ENCODE data around the gene TBCK.
A peak's percentile ranks its signal among the peaks of the same experiment; 100 is the strongest.

The TBCK gene

GRCh38 chr4:106105697-106106096 lies 210.3 kb downstream of the TBCK start:
- H3K4me3 ChIP-seq (ENCODE audit: low read depth, low read length) = no peak overlapping the region
- no peak for TF ChIP-seq CTCF (IDR thresholded peaks at IDR 0.05; ENCODE audit: low read depth, low read length)
- no peak for DNase-seq (ENCODE audit: low read depth, low spot score)
- in situ Hi-C loops (cut with HindIII; ENCODE audit: low sequenced_read_pairs) = no loop called here

- DNase-seq (ENCODE audit: low read depth, low spot score) = no peak
- no peak overlapping the region for H3K4me3 ChIP-seq (ENCODE audit: low read depth, low read length)
- in situ Hi-C loops (cut with HindIII; ENCODE audit: low sequenced_read_pairs) = no loop called here
- TF ChIP-seq CTCF (IDR thresholded peaks at IDR 0.05; ENCODE audit: low read depth, low read length) = no peak
Observed at GRCh38 chr4:106104276-106104675, 211.7 kb downstream of the TBCK start.

- in situ Hi-C loops (cut with HindIII; ENCODE audit: low sequenced_read_pairs) = no loop called here
- no peak for DNase-seq (ENCODE audit: low read depth, low spot score)
- no peak for TF ChIP-seq CTCF (IDR thresholded peaks at IDR 0.05; ENCODE audit: low read depth, low read length)
- H3K4me3 ChIP-seq (ENCODE audit: low read depth, low read length) = no peak overlapping the region
Observed at GRCh38 chr4:106096454-106096853, 219.6 kb downstream of the TBCK start.

- no peak for TF ChIP-seq CTCF (IDR thresholded peaks at IDR 0.05; ENCODE audit: low read depth, low read length)
- in situ Hi-C loops (cut with HindIII; ENCODE audit: low sequenced_read_pairs) = no loop called here
- no peak overlapping the region for H3K4me3 ChIP-seq (ENCODE audit: low read depth, low read length)
- DNase-seq (ENCODE audit: low read depth, low spot score) = peak; percentile 33
Observed at GRCh38 chr4:106095408-106095807, 220.6 kb downstream of the TBCK start.

- no peak for DNase-seq (ENCODE audit: low read depth, low spot score)
- TF ChIP-seq CTCF (IDR thresholded peaks at IDR 0.05; ENCODE audit: low read depth, low read length) = no peak
- in situ Hi-C loops (cut with HindIII; ENCODE audit: low sequenced_read_pairs) = no loop called here
- no peak overlapping the region for H3K4me3 ChIP-seq (ENCODE audit: low read depth, low read length)
Observed at GRCh38 chr4:106092361-106093040, 223.5 kb downstream of the TBCK start.

- no peak for DNase-seq (ENCODE audit: low read depth, low spot score)
- TF ChIP-seq CTCF (IDR thresholded peaks at IDR 0.05; ENCODE audit: low read depth, low read length) = no peak
- H3K4me3 ChIP-seq (ENCODE audit: low read depth, low read length) = no peak overlapping the region
- in situ Hi-C loops (cut with HindIII; ENCODE audit: low sequenced_read_pairs) = no loop called here
Observed at GRCh38 chr4:106090826-106091225, 225.2 kb downstream of the TBCK start.
